Neural progenitor cell (in vitro differentiated cells): Measurements from ENCODE around the gene PDGFD. TPM values are rescaled to one million over a fixed set of nuclear protein-coding genes. Genes with fewer than 3 reads are reported as not detected.

Experiments used
- DNase-seq: peaks from one replicate; pipeline ENCODE4 v3.0.0-alpha.2; 2016; ENCODE audit warnings: low spot score
- H2AFZ ChIP-seq: fragments of 200-600 bp; sonication (generic); replicated peaks from 2 replicates; pipeline ENCODE4 v1.6.1; 2016; ENCODE audit warnings: antibody characterized with exemption
- H3F3A ChIP-seq: fragments of 200-600 bp; sonication (generic); 2 replicates; pipeline ENCODE4 v1.6.1; 2016; ENCODE audit warnings: antibody characterized with exemption, low read depth
- H3K27ac ChIP-seq: fragments of 200-600 bp; sonication (generic); 2 replicates; pipeline ENCODE4 v1.5.1; 2016; ENCODE audit warnings: mild to moderate bottlenecking
- H3K27me3 ChIP-seq: fragments of 200-600 bp; sonication (generic); 2 replicates; pipeline ENCODE4 v1.6.1; 2016; ENCODE audit warnings: mild to moderate bottlenecking, moderate library complexity
- H3K36me3 ChIP-seq: fragments of 200-600 bp; sonication (generic); 2 replicates; pipeline ENCODE4 v1.5.1; 2016
- H3K4me1 ChIP-seq: fragments of 200-600 bp; sonication (generic); 2 replicates; pipeline ENCODE4 v1.6.1; 2016; ENCODE audit warnings: mixed run types
- H3K4me2 ChIP-seq: fragments of 200-600 bp; sonication (generic); 2 replicates; pipeline ENCODE4 v1.6.1; 2016
- H3K4me3 ChIP-seq: fragments of 200-600 bp; sonication (generic); 2 replicates; pipeline ENCODE4 v1.5.1; 2016
- H3K79me2 ChIP-seq: fragments of 200-600 bp; sonication (generic); 2 replicates; pipeline ENCODE4 v1.6.1; 2016; ENCODE audit warnings: low read depth
- H3K9ac ChIP-seq: fragments of 200-600 bp; sonication (generic); 2 replicates; pipeline ENCODE4 v1.6.1; 2016
- H3K9me3 ChIP-seq: fragments of 200-600 bp; sonication (generic); 2 replicates; pipeline ENCODE4 v1.5.1; 2016; ENCODE audit warnings: low read depth
- H4K20me1 ChIP-seq: fragments of 200-600 bp; sonication (generic); 2 replicates; pipeline ENCODE4 v1.6.1; 2016; ENCODE audit warnings: low read depth
- H3K27ac Mint-ChIP-seq: 3 replicates; pipeline ENCODE4 v1.8.0; 2021; ENCODE audit warnings: mixed read lengths
- H3K27me3 Mint-ChIP-seq: 2 replicates; pipeline ENCODE4 v1.8.0; 2022; ENCODE audit warnings: low read depth, mild to moderate bottlenecking, inconsistent platforms, moderate library complexity, mixed read lengths; ENCODE audit not compliant: insufficient read depth
- H3K36me3 Mint-ChIP-seq: 3 replicates; pipeline ENCODE4 v1.8.0; 2021; ENCODE audit warnings: mixed read lengths
- H3K4me1 Mint-ChIP-seq: 3 replicates; pipeline ENCODE4 v1.8.0; 2021; ENCODE audit warnings: mixed read lengths
- H3K4me3 Mint-ChIP-seq: 3 replicates; pipeline ENCODE4 v1.8.0; 2021; ENCODE audit warnings: mild to moderate bottlenecking, moderate library complexity, mixed read lengths
- H3K9me3 Mint-ChIP-seq: 3 replicates; pipeline ENCODE4 v1.8.0; 2020; ENCODE audit warnings: mixed read lengths
- CTCF ChIP-seq: fragments of 200-600 bp; sonication (generic); IDR thresholded peaks from 2 replicates; pipeline ENCODE4 v1.5.1; 2017; ENCODE audit warnings: antibody characterized with exemption, mild to moderate bottlenecking
- EZH2 ChIP-seq: fragments of 200-600 bp; sonication (generic); IDR thresholded peaks from 2 replicates; pipeline ENCODE4 v1.6.1; 2017; ENCODE audit warnings: antibody characterized with exemption, mild to moderate bottlenecking, moderate library complexity
- EZH2phosphoT487 ChIP-seq: fragments of 200-600 bp; sonication (generic); IDR thresholded peaks from 2 replicates; pipeline ENCODE4 v1.6.1; 2017; ENCODE audit warnings: antibody characterized with exemption
- total RNA-seq: library from RNA; depleted of rRNA; stranded (reverse); fragments of >200 nt; gene quantifications from 2 replicates; pipeline ENCODE4 v1.2.3, GENCODE V29; 2015; ENCODE audit warnings: low replicate concordance

The PDGFD gene
- total RNA-seq, 1 donor from 2014 or later: 3.7 TPM

DNA sequence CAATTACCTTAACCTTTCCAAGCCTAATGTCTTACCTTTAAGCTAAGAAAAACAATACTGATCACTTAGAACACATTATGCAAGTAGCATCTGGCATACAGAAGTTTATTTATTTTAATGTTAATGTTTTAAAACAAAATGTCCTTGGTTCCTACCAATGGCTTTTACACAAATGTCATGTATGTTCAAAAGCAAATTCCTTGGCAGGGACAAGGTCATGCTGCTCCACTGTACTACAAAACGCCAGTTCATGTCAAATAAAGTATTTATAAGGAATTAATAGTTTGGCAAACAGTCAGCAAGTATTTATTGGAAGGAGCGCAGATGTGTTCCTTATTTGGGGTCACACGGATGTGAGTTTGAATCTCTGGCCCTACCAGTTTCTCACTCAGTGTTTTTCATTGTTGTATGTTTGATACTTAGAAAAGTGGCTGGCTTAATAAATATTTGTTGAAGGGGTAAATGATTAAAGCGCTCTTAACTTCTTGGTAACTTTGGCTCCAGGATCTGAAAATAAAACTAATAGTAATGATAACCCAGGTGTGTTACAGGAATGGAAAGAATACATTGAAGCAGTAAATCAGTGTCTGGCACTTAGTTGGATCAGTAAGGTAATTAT is 108.9 kb downstream of the PDGFD start:
- Histone ChIP-seq H3K36me3 (no peaks in the 10 kb centered on the region), H3K4me3 (no peak overlapping the region), H3F3A (no peaks in the 10 kb centered on the region), H3K27me3 (no peaks in the 10 kb centered on the region), H4K20me1 (no peaks in the 10 kb centered on the region), H3K4me1 (peaks cover 3% of the 10 kb centered on the region), H3K27ac (no peak overlapping the region), H2AFZ (no peak overlapping the region), H3K4me2 (no peak overlapping the region), H3K9ac (no peak overlapping the region), H3K9me3 (no peaks in the 10 kb centered on the region), H3K79me2 (no peaks in the 10 kb centered on the region)
- H3K27me3 Mint-ChIP-seq: no peaks in the 10 kb centered on the region
- H3K4me1 Mint-ChIP-seq: peaks cover 5% of the 10 kb centered on the region
- H3K27ac Mint-ChIP-seq: no peak overlapping the region
- H3K36me3 Mint-ChIP-seq: no peaks in the 10 kb centered on the region
- no peak for DNase-seq
- no peak overlapping the region for H3K4me3 Mint-ChIP-seq
- TF ChIP-seq EZH2 (no peak), EZH2phosphoT487 (no peak), CTCF (no peak)
- no peaks in the 10 kb centered on the region for H3K9me3 Mint-ChIP-seq

GRCh38 chr11:104053743-104054478 is 110.0 kb downstream of the PDGFD start:
- Mint-ChIP-seq H3K27ac (no peak overlapping the region), H3K27me3 (no peaks in the 10 kb centered on the region), H3K4me1 (peaks cover 5% of the 10 kb centered on the region), H3K36me3 (no peaks in the 10 kb centered on the region), H3K4me3 (no peak overlapping the region), H3K9me3 (no peaks in the 10 kb centered on the region)
- H3F3A ChIP-seq: no peaks in the 10 kb centered on the region
- H2AFZ ChIP-seq: no peak overlapping the region
- no peaks in the 10 kb centered on the region for H3K27me3 ChIP-seq
- no peaks in the 10 kb centered on the region for H3K9me3 ChIP-seq
- no peaks in the 10 kb centered on the region for H3K36me3 ChIP-seq
- TF ChIP-seq EZH2phosphoT487 (no peak), CTCF (no peak), EZH2 (no peak)
- no peak overlapping the region for H3K9ac ChIP-seq
- H3K4me3 ChIP-seq: no peak overlapping the region
- no peaks in the 10 kb centered on the region for H3K4me1 ChIP-seq
- H4K20me1 ChIP-seq: no peaks in the 10 kb centered on the region
- no peaks in the 10 kb centered on the region for H3K79me2 ChIP-seq
- no peak overlapping the region for H3K27ac ChIP-seq
- DNase-seq: no peak
- no peak overlapping the region for H3K4me2 ChIP-seq

GRCh38 chr11:104051778-104052177 is 112.2 kb downstream of the PDGFD start:
- no peak overlapping the region for H3K9ac ChIP-seq
- Mint-ChIP-seq H3K4me1 (peaks cover 5% of the 10 kb centered on the region), H3K27me3 (no peaks in the 10 kb centered on the region), H3K4me3 (no peak overlapping the region), H3K27ac (no peak overlapping the region), H3K36me3 (no peaks in the 10 kb centered on the region), H3K9me3 (no peaks in the 10 kb centered on the region)
- no peak overlapping the region for H3K4me2 ChIP-seq
- H3K27me3 ChIP-seq: no peaks in the 10 kb centered on the region
- TF ChIP-seq EZH2phosphoT487 (no peak), CTCF (no peak), EZH2 (no peak)
- H3K36me3 ChIP-seq: no peaks in the 10 kb centered on the region
- no peak overlapping the region for H2AFZ ChIP-seq
- H3K4me3 ChIP-seq: no peak overlapping the region
- no peaks in the 10 kb centered on the region for H3K9me3 ChIP-seq
- no peak for DNase-seq
- H4K20me1 ChIP-seq: no peaks in the 10 kb centered on the region
- H3K4me1 ChIP-seq: no peaks in the 10 kb centered on the region
- H3K79me2 ChIP-seq: no peaks in the 10 kb centered on the region
- H3K27ac ChIP-seq: no peak overlapping the region
- H3F3A ChIP-seq: no peaks in the 10 kb centered on the region
